IPS DF 19.7 (cell line): Measurements from ENCODE around the gene ADCY1.
"Not testable (repeated sequence)": the region's sequence is repeated elsewhere in the genome, so short reads cannot be mapped to it uniquely, and the experiment has no call there.

Experiments
- DNase-seq: peaks from one replicate; pipeline ENCODE4 v3.0.0-alpha.2; 2013; ENCODE audit warnings: low read depth, low spot score

Gene ADCY1

GRCh38 chr7:45710271-45711160 lies 136.3 kb downstream of the ADCY1 start:
- DNase-seq: no peak

GRCh38 chr7:45711161-45711490 lies 137.0 kb downstream of the ADCY1 start:
- no peak for DNase-seq

GRCh38 chr7:45712057-45712689 lies 138.0 kb downstream of the ADCY1 start:
- DNase-seq: no peak

GRCh38 chr7:45712872-45713668 lies 138.9 kb downstream of the ADCY1 start:
- DNase-seq: no peak

- DNase-seq: no peak
Observed at GRCh38 chr7:45713669-45714520, 139.7 kb downstream of the ADCY1 start.

- no peak for DNase-seq
Observed at GRCh38 chr7:45714521-45714820, 140.3 kb downstream of the ADCY1 start.

- no peak for DNase-seq
Observed at GRCh38 chr7:45715471-45716352, 141.5 kb downstream of the ADCY1 start.

- DNase-seq: no peak
Observed at GRCh38 chr7:45716380-45717203, 142.4 kb downstream of the ADCY1 start.

GRCh38 chr7:45717537-45718235 lies 143.5 kb downstream of the ADCY1 start:
- DNase-seq: no peak

- DNase-seq: no peak
Observed at GRCh38 chr7:45718464-45719330, 144.5 kb downstream of the ADCY1 start.

GRCh38 chr7:45720989-45721388 lies 146.8 kb downstream of the ADCY1 start:
- no peak for DNase-seq

GRCh38 chr7:45721686-45722598 lies 147.8 kb downstream of the ADCY1 start:
- DNase-seq: no peak

GRCh38 chr7:45725231-45725630 lies 151.1 kb downstream of the ADCY1 start:
- not testable (repeated sequence) for DNase-seq

- no peak for DNase-seq
Observed at GRCh38 chr7:45726883-45727282, 152.7 kb downstream of the ADCY1 start.

GRCh38 chr7:45731692-45732443 lies 157.7 kb downstream of the ADCY1 start:
- DNase-seq: not testable (repeated sequence)

GRCh38 chr7:45738920-45739319 lies 164.8 kb downstream of the ADCY1 start:
- DNase-seq: not testable (repeated sequence)
